GM21576 (cell line): ENCODE measurements around the gene RAB3IL1.

Experiments
- ATAC-seq: cut with Tn5 transposase; IDR thresholded peaks from one replicate; pipeline ENCODE4 v1.9.1; 2021; ENCODE audit warnings: mild to moderate bottlenecking, moderate library complexity; ENCODE audit not compliant: unreplicated experiment

RAB3IL1 gene

DNA sequence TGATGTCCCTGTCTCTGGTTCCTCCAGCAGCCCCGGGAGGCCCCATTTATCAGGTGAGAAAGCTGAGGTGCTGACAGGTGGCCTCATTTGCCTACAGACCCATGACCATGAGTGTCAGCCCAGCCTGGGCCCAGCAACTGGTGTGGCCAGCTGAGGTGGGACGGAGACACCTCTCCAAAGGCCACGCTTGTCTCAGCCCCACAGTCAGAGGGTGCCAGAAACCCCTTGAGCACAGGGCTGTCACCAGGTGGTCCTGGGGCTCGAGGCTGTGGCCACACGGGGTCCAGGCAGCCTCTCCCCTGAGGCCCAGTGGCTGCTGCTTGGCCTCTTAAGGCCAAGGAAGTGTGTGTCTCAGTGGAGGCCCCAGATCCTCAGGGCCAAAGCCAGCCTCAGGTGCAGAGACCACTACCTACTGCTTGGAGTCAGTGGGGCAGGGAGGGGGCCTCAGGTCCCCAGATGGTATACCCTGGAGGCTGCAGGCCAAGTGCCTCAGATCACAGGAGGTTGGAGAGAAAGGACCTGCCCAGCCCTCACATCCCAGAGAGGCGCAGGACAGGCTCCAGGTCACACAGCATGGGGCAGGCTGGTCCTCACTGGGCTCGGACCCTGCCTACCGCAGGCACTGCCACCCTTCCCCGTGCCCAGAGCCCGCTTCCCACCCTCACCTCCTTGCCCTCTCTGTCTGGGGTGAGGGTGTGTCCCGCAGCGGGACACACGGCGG lies 11.4 kb downstream of the RAB3IL1 start:
- no peak for ATAC-seq

DNA sequence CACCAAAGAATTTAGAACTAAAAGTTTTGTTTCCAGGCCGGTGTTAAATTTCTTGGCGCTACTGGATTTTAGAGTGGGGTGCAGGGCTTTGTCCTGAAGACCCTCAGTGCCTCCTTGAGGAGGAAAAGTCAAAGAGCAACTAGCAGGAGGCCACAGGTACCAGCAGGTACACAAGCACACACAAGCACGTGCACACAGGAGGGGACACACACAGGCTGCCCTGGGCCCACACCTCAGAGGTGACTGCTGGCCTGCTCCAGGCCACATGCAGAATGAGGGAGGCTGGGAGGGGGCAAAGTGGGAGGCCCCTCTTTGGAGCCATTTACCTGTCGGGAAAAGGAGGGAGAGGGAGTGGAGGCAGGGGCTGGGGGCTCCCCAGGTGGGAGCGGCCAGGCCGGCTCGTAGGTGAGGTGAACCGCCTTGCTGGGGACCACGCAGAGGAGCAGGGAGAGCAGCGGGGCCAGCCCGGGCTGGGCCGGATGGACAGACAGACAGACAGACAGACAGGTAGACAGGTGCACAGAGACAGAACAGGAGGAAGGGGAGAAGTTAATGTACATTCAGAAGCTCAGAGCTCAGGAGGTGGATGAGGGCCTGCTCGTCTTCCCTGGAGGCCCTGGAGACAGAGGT lies 12.2 kb downstream of the RAB3IL1 start:
- ATAC-seq = no peak

DNA sequence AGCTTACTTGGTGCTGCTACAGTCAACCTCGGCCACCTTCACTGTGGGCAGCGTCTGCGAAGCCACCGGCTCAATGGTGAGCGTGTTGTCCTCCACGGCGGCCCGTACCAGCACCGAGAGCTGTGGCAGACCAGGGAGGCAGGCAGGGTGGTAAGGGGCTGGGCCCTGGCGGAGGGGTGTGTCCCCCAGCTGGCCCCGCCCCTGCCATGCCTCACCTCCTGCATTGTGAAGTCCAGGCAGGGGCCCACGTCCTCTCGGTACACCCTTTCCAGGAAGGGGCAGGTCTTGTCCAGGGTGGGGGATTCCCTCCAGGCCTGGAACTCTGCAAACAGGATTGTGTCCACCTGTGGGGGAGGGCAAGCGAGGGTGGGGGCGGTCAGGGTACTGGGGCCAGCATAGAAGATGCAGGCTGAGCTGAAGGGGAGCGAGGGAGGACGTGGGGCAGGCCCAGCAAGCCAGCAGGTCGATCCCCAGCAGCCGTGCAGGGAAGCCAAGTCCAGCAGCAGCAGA lies 12.8 kb downstream of the RAB3IL1 start:
- ATAC-seq = no peak

DNA sequence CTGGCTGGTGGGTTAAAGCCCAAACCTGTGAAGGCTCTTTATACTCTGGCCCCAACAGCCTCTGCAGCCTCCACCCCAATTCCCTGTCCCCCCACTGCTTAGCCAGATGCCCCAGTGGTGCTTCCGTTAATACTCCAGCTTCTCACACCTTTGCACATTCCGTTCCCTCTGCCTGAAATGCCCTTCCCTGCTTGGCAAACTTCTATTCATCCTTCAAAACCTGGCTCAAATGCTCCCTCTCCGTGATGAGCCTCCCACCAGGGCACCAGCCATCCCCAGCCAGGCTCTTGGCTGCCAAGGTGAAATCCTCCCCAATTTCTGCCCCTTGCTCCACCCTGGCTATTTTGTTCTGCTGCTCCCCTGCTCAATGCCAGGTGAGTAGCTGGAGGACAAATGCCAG lies 13.5 kb downstream of the RAB3IL1 start:
- ATAC-seq = no peak

DNA sequence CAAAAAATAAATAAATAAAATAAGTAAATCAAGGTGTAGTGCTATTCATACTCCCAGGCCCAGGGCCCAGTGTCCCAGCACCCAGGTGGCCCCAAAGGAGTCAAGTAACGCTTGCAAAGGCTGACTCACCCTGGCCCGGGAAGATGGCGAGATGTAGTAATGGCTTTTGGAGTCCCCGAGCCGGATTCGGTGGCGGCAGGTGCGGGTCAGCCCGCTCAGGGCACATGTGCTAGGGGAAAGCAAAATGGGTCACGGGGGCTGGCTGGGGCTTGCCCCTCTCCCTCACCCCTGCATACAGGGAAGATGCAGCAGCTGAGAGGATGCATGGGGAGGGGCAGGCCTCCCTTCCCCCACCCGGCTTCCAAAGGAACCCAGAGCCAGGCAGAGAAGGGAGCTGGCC lies 15.1 kb downstream of the RAB3IL1 start:
- no peak for ATAC-seq

DNA sequence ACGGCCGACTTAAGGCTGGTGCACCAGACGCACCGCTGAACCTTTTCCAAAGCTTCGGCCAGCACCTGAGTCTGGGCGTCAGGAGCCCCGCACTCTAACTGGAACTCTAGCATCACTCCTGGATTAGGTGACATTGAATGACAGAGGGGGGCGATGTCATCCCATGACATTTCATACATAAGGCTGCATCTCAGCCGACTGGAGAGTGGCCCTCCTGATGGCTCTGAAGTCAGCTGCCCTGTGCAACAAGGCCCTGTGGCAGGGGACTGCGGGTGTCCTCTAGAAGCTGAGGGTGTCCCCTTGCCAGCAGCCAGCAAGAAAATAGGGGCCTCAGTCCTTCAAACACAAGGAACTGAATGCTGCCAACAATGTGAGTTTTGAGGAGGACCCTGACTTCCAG lies 16.0 kb downstream of the RAB3IL1 start:
- no peak for ATAC-seq

DNA sequence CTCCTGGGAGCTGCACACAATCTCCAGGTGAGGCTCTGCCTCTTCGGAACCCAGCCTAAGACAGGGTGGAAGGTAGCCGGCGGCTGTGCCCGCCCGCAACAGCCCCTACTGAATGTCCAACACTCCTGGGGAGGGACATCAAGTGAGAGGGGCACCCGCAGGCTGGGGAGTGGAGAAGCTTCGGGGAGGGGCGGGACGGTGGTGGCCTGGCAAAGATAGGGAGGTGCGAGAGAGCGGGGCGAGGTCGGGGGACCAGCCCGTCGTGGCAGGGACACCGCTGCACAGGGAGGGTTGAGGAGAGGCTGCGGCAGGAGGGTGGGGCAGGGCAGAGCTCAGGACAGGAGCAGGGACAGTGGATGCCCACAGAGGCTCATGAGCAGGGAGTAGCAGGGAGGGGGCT lies 17.1 kb downstream of the RAB3IL1 start:
- ATAC-seq = no peak

DNA sequence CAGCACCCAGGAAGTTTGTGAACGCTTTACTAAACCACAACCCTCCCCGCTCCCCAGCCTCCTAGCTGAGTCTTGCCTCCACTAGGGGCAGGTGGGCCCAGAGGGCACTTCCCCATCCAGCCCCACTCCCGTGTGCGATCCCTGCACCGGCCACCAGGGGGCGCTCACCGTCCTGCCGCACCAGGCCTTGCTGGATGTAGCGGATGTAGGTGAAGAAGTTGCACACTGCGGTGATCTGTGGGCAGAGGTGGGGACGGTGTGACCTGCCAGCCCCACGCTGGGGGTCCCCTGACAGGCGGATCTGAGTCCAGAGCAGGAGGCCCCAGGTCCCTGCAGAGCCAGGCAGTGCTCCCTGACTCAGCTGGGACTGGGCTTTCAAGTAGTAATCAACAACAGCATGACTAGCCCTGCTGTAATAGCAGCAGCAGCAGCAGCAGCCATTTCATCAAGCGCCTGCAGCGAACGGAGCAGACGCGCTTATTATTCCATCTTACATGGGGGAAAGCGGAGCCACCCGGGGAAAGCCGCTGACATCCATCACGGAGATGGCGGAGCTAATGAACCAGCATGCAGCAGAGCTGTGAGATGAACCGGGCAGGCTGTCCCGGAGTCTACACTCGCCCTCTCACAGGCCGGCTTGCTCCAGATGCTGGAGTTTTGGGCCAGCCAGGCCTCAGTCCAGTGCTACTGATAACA lies 18.1 kb downstream of the RAB3IL1 start:
- peak; percentile 70 for ATAC-seq

DNA sequence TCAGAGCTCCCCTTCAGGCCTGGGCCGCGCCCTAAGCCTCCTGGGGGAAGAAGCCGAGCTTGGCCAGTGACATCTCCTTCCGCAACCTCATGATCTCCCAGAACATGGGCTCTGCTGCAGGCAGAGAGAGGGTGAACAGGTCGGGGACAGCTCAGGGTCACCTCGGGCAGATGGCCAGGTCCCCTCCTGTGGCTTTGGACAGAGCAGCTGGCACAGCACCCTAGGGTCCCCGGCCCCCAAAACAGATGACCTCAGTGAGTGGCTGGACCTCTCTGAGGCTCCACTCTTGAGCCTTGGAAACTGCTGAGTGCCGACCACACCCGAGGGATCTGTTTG lies 19.2 kb downstream of the RAB3IL1 start:
- ATAC-seq = no peak

DNA sequence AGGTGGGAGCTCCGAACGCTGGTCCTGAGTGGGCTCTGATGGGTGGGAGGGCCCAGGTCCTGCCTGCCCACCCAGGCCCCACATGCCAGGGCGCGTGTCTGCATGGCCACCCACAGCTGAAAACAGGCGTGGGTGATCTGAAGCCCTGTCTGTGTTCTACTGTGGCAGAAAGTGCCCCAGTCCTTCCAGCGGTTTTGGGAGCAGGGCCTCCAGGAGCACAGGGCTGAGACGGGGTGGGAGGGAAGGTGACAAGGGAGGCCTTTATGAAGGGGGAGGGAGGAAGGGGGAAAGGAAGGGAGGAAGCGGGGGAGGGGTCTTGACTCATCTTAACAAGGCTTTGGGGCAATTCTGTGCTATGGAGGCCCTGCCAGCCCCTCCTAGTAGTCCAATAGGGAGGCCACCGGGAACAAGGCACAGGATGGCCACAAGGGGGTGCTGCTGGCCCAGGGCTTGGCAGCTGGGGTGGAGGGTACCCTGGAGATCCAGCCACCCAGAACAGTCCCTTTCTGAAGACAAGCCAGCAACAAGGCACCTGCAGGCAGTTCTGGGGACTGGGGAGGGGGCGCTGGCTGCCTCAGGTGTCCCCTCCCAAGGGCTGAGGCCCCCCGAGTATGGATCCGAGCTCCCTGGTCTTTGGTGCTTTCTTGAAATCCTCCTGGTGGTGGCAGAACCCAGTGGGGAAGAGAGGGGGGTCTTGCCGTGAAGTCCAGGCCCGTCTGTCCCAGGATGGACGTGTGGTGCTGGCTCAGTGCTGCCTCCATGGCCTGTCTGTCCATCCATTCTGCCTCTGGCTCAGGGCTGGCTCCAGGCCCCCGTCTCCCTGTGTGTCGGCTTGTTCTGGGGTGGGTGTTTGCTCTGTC lies 19.7 kb downstream of the RAB3IL1 start:
- ATAC-seq = no peak

DNA sequence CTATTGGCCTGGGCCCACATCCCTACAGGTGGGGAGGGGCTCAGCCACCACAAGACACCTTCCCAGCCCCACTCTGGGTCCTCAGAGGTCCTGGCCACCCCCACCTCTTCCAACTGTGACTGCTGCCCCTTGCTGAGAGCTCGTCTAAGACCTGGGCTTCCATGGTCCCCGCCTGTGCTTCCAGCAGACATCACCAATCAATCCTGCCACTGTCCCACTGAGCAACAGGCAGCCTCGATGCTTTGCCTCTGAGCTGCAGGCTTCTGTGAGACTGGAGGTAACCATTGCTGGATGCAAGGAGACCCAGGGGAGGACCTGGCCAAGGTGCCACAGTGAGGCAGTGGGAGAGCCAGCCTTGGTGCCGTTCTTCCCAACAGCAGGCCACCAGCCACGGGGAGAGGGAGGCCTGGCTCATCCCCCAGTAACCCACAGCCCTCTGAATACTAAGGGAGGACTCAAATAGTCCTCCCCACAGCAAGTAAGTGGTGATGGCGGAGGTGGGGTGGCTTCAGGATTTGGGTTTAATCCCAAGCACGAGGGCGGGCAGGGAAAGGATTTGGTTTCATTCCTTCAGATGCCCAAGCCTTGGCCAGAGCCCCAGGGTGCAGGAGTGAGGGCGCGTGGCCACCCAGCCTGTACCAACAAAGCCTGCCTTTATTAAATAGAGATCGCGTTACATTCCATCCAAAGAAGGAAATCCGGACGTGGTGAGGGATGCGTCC lies 20.5 kb downstream of the RAB3IL1 start:
- ATAC-seq = no peak

DNA sequence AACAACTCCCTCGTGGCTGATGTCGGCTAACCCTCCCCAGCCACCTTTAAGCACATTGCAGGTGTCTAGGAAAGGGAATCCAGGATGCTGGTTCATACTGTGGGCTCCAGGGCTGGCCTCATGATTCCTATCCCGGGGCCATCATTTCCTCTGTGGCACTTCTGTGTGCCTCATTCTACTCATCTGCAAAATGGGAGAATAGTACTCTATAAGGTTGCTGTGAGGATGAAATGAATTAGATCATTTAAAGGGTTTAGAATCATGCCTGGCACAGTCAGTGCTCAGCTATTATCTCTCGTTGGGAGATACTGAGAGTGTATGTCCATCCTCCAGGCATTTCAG lies 21.7 kb downstream of the RAB3IL1 start:
- no peak for ATAC-seq

DNA sequence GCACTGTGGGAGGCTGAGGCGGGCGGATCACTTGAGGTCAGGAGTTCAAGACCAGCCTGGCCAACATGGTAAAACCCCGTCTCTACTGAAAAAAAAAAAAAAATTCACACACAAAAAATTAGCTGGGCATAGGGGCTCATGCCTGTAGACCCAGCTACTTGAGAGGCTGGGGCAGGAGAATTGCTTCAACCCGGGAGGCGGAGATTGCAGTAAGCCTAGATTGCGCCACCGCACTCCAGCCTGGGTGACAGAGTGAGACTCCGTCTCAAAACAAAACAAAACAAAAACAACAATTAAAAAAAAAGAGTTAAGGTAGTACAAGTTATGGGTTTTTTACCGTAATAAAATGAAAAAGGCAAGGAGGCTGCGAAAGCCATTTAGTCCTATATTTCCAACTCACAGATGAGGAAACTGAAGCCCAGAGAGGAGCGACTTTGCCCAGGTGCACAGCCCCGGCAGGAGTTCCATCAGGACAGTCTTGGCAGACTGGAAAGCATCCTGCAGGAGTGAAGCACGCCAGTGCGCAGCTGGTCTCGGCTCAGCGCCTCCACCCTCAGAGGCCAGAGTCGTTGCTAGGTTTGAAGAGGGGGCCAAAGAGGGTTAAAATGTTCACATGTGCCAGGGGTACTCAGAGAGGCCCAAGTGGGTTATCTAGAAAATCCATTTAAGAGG lies 22.2 kb downstream of the RAB3IL1 start:
- no peak for ATAC-seq

DNA sequence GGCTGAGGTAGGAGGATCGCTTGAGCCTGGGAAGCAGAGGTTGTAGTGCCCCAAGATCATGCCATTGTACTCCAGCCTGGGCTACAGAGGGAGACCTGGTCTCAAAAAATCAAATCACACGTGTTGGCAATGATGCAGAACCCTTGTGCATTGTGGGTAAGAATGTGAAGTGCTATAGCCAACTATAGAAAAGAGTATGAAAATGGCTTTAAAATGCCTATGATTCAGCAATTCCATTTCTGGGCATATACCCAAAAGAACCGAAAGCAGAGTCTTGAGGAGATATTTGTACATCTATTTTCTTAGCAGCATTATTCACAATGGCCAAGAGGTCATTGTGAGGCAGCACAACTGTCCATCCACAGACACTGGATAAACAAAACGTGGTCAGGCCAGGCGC lies 23.4 kb downstream of the RAB3IL1 start:
- no peak for ATAC-seq

DNA sequence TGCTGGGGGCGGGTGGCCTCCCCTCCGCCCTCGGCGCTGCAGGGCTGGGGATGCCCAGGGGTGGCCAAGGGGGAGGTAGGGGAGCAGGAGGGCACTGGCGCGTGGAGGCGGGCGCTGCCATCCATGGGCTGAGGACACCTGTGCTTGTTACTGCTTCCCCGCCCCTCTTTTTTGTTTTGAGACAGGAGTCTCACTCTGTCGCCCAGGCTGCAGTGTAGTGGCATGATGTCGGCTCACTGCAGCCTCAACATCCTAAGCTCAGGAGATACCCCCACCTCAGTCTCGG lies 25.3 kb downstream of the RAB3IL1 start:
- ATAC-seq = peak; percentile 33

DNA sequence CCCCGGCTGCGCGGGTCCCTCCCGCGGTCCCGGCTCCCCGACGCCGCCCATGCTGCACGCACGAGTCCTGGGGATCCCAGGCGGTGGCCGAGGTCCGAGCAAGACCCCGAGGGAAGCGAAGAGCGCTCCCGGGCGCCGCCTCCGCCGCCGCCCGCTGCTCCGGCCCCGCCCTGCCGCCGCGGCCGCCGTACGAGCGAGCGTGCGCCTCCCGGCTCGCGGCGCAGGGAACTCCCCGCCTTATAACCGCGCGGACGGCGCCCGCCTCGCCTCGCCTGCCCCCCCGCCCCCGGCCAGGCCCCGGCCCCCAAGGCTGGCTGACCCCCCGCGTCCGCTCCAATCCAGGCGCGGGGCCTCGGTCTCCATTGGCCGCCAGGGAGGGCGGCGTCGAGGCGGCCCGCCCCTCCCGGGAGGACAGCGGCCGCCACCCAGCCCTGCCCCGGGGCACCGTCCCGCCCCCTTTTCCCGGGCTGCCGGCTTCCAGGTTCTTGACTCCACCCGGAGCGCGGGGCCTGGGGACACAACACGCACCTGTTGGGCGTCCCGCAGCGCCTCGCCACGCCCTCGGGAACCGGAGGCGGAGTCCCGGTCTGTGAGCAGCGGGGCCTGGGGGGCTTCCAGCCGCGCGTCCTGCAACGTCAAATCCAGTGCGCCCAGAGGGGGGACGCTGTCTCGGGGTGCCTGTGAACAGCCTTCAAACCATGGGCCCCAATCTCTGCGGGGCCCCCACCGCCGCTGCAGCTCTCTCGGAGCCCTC lies 25.9 kb downstream of the RAB3IL1 start, which contains the start of gene FADS3:
FADS3 (minus strand) TSS at position 215 of the 754 bp plus-strand sequence; CDS start at position 51, 164 bp downstream.
- ATAC-seq = peak; percentile 47

DNA sequence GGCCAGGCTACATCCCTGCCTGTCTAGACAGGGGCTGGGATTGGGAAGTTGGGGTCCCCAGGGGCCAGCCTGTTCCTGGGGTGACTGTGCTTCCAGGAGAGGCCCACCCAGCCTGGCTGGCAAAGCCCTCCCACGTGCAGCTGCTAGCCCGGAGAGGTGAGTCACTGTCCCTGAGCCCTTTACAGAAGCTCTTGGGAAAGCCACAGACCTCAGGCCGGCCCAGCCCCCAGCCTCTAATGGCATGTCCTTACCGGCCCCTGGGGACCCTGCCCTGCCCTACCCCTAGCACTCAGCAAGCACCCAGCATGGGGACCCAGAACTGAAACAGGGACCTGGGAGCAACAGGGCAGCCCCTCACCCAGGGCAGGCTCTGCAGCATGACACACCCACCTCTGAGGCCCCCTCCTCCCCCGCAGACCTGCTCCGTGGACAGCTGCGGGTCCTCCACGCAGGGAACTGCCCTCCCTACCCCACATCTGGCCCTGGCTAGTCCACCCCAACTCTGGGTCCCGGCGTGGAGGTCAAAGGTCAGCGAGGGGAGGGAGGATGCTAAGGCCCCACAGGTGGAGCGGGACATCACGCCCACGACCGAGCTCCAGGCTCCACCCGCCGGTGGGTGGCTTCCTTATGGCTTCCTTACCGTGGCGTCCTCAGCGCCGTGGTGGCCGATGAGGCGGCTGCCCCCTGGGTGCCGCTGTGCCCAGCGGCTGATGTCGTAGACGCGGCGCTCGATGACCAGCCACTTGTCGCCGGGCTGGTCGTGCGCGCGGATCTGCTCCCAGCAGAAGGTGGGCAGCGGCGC lies 26.6 kb downstream of the RAB3IL1 start:
- peak; percentile 11 for ATAC-seq

DNA sequence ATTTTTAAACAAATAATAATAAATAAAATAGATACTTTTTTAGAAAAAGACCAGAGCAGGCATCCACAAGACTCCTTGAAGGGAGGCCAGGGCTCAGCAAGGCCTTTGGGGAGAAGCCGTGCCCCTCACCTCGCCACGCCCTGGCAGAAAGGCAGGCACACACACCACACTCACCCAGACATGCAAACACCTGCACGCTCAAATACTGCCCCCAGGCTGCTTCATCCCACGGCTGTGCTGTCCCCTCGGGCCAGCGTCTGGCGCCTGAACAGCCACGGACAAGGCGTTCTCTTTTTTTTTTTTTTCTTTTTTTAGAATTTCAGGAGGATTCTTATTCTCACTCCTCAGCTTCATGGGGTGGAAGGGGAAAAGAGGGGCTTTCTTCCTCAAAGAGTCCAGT lies 27.5 kb downstream of the RAB3IL1 start:
- ATAC-seq = no peak

DNA sequence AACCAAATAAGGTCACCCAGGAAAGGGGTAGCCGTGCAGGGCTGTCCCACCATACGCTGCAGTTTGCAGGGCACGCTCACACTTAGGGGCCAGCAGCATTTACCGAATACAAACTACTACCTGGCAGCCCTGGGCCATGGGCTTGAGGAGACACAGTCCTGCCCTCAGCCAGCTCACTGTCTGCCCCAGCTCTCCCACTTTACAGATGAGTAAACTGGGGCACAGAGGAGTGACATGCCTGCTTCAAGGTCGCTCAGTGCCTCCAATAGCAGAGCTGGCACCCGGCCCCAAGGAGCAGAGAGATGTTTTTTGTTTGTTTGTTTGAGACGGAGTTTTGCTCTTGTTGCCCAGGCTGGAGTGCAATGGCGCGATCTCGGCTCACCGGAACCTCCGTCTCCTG lies 28.8 kb downstream of the RAB3IL1 start:
- ATAC-seq = no peak
